Hepatocyte (in vitro differentiated cells): Measurements from ENCODE around the gene PRMT3. TPM values are rescaled to one million over a fixed set of nuclear protein-coding genes. Genes with fewer than 3 reads are reported as not detected.

Experiments
- DNase-seq: peaks from one replicate; pipeline ENCODE4 v3.0.0-alpha.2; 2016; ENCODE audit warnings: low spot score
- H2AFZ ChIP-seq: fragments of 200-600 bp; sonication (generic); 2 replicates; pipeline ENCODE4 v1.6.0; 2016; ENCODE audit warnings: antibody characterized with exemption, mild to moderate bottlenecking
- H3K27ac ChIP-seq: fragments of 200-600 bp; sonication (generic); 2 replicates; pipeline ENCODE4 v1.5.1; 2016; ENCODE audit warnings: mild to moderate bottlenecking
- H3K27me3 ChIP-seq: fragments of 200-600 bp; sonication (generic); 2 replicates; pipeline ENCODE4 v1.6.1; 2016
- H3K36me3 ChIP-seq: fragments of 200-600 bp; sonication (generic); replicated peaks from 2 replicates; pipeline ENCODE4 v1.5.1; 2016; ENCODE audit warnings: low read depth; ENCODE audit not compliant: insufficient read depth
- H3K4me1 ChIP-seq: fragments of 200-600 bp; sonication (generic); 2 replicates; pipeline ENCODE4 v1.5.1; 2016; ENCODE audit warnings: mild to moderate bottlenecking, moderate library complexity; ENCODE audit not compliant: insufficient read depth
- H3K4me2 ChIP-seq: fragments of 200-600 bp; sonication (generic); 2 replicates; pipeline ENCODE4 v1.6.0; 2016
- H3K4me3 ChIP-seq: fragments of 200-600 bp; sonication (generic); 2 replicates; pipeline ENCODE4 v1.5.1; 2016; ENCODE audit warnings: mild to moderate bottlenecking
- H3K79me2 ChIP-seq: fragments of 200-600 bp; sonication (generic); 2 replicates; pipeline ENCODE4 v1.6.0; 2017; ENCODE audit warnings: mild to moderate bottlenecking
- H3K9me2 ChIP-seq: fragments of 200-600 bp; sonication (generic); replicated peaks from 2 replicates; pipeline ENCODE4 v1.6.0; 2017; ENCODE audit warnings: mild to moderate bottlenecking; ENCODE audit not compliant: insufficient read depth
- H3K9me3 ChIP-seq: fragments of 200-600 bp; sonication (generic); 2 replicates; pipeline ENCODE4 v1.5.1; 2016; ENCODE audit warnings: low read depth, mild to moderate bottlenecking
- H4K20me1 ChIP-seq: fragments of 200-600 bp; sonication (generic); 2 replicates; pipeline ENCODE4 v1.6.0; 2016; ENCODE audit warnings: mild to moderate bottlenecking; ENCODE audit not compliant: insufficient read depth, poor library complexity, severe bottlenecking
- EZH2 ChIP-seq: fragments of 200-600 bp; sonication (generic); IDR thresholded peaks from 2 replicates; pipeline ENCODE4 v1.6.1; 2016; ENCODE audit warnings: antibody characterized with exemption, mild to moderate bottlenecking, borderline replicate concordance
- EZH2phosphoT487 ChIP-seq: fragments of 200-600 bp; sonication (generic); IDR thresholded peaks from one replicate; pipeline ENCODE4 v1.6.1; 2018; ENCODE audit warnings: antibody characterized with exemption, mild to moderate bottlenecking, low read depth, moderate library complexity; ENCODE audit not compliant: unreplicated experiment, severe bottlenecking
- WGBS: methylation state at CpG from one replicate; pipeline ENCODE4 v1.1.6; 2016; ENCODE audit warnings: low lambda C conversion rate; ENCODE audit errors: missing lambda C conversion rate; 5-methylcytosine and 5-hydroxymethylcytosine counted together
- polyA plus RNA-seq: library from polyadenylated mRNA; unstranded; fragments of >200 nt; fragmentation: Nextera tagmentation; extraction: Ambion mirVana; gene quantifications from 2 replicates; pipeline ENCODE4 v1.2.1, GENCODE V29; 2016
- total RNA-seq: library from RNA; depleted of rRNA; stranded (reverse); fragments of >200 nt; gene quantifications from 2 replicates; pipeline ENCODE4 v1.2.3, GENCODE V29; 2014
- TF ChIP-seq, protein P1 (sequence below): fragments of 200-600 bp; sonication (generic); IDR thresholded peaks from 2 replicates; pipeline ENCODE4 v1.5.1; 2016; ENCODE audit warnings: antibody characterized with exemption, mild to moderate bottlenecking; ENCODE audit not compliant: poor library complexity

The PRMT3 gene
- total and polyA plus RNA-seq, 2 experiments from 2014 or later: 9.5 to 18.8 TPM

DNA sequence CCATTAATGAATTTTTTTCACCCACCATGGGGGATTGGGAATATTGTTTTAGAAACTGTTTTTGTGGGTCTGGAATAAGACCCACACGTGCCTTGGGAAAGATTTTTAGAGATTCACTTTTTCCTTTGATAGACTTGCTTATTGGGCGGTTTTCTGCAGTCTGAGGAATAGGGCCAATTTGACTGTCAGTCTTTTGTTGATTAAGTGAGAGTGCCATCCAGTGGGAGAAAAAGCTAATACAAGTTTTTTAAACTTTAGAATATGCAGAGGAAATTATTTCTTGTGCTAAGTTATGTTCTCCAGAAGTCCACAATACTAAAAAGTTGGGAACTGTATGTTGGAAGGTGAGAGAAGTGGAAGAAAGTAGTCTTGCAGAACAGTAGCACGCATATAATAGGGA, 56.1 kb downstream of the PRMT3 start:
- Histone ChIP-seq H3K36me3 (no peaks in the 10 kb centered on the region), H3K4me3 (no peak overlapping the region), H3K9me2 (no peaks in the 10 kb centered on the region), H4K20me1 (no peaks in the 10 kb centered on the region), H3K27ac (no peak overlapping the region), H2AFZ (no peak overlapping the region), H3K9me3 (no peaks in the 10 kb centered on the region), H3K27me3 (no peaks in the 10 kb centered on the region), H3K4me1 (no peaks in the 10 kb centered on the region), H3K79me2 (no peaks in the 10 kb centered on the region), H3K4me2 (no peak overlapping the region)
- no peak for TF ChIP-seq EZH2phosphoT487
- TF ChIP-seq, protein P1, sequence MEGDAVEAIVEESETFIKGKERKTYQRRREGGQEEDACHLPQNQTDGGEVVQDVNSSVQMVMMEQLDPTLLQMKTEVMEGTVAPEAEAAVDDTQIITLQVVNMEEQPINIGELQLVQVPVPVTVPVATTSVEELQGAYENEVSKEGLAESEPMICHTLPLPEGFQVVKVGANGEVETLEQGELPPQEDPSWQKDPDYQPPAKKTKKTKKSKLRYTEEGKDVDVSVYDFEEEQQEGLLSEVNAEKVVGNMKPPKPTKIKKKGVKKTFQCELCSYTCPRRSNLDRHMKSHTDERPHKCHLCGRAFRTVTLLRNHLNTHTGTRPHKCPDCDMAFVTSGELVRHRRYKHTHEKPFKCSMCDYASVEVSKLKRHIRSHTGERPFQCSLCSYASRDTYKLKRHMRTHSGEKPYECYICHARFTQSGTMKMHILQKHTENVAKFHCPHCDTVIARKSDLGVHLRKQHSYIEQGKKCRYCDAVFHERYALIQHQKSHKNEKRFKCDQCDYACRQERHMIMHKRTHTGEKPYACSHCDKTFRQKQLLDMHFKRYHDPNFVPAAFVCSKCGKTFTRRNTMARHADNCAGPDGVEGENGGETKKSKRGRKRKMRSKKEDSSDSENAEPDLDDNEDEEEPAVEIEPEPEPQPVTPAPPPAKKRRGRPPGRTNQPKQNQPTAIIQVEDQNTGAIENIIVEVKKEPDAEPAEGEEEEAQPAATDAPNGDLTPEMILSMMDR: peak; percentile 47
- WGBS: 74% methylated on average over 3 of the region's 3 CpGs
- DNase-seq: peak; percentile 10

DNA sequence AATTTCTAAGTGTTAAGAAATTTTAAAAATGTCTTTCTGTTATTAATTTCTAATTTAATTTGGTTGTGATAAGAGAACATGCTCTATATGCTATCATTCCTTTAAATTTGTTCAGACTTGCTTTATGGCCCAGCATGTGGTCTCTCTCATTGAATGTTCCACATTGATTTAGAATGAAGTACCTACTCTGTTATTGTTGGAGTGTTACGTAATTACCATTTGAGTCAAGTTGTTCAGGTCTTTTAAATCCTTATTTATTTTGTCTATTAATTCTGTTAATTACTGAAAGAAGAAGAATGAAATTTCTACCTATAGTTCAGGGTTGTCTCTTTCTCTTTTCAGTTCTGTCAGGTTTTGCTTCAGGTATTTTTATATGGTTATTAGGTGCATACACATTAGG, 57.0 kb downstream of the PRMT3 start:
- no peaks in the 10 kb centered on the region for H3K4me1 ChIP-seq
- TF ChIP-seq EZH2 (no peak), EZH2phosphoT487 (no peak)
- TF ChIP-seq, protein P1: no peak
- no peak overlapping the region for H3K27ac ChIP-seq
- no peaks in the 10 kb centered on the region for H3K9me3 ChIP-seq
- H3K79me2 ChIP-seq: no peaks in the 10 kb centered on the region
- no peak overlapping the region for H3K4me2 ChIP-seq
- DNase-seq: no peak
- no peak overlapping the region for H3K4me3 ChIP-seq
- no peaks in the 10 kb centered on the region for H4K20me1 ChIP-seq
- no peaks in the 10 kb centered on the region for H3K36me3 ChIP-seq
- no peak overlapping the region for H2AFZ ChIP-seq
- 100% methylated on average over 1 of the region's 1 CpG for WGBS
- H3K27me3 ChIP-seq: no peaks in the 10 kb centered on the region
- H3K9me2 ChIP-seq: no peaks in the 10 kb centered on the region

DNA sequence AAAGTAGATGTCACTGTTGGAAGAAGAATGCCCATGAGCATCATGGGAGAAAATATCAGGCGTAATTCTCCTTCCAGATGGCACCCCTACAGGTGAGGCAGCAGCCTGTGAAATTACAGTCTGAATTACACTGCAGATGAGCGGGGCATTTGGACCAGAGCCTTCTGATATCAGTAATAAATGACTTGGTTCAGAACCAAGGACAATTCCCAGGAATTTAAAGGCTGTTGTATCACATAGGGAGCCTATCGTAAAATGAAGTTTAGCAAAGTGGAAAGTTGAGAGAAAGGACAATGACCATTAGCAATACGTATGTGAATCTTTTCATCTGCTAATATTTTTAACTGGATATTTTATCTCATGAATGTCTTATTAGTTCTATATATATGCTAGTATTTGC, 61.3 kb downstream of the PRMT3 start:
- Histone ChIP-seq H3K27me3 (no peaks in the 10 kb centered on the region), H3K27ac (no peak overlapping the region), H3K79me2 (no peaks in the 10 kb centered on the region), H3K4me2 (no peak overlapping the region), H4K20me1 (no peaks in the 10 kb centered on the region), H3K36me3 (no peaks in the 10 kb centered on the region), H3K4me3 (no peak overlapping the region), H3K9me2 (no peaks in the 10 kb centered on the region), H2AFZ (no peak overlapping the region), H3K9me3 (no peaks in the 10 kb centered on the region), H3K4me1 (no peaks in the 10 kb centered on the region)
- 91% methylated on average over 4 of the region's 4 CpGs for WGBS
- TF ChIP-seq, protein P1: no peak
- TF ChIP-seq EZH2 (no peak), EZH2phosphoT487 (no peak)
- DNase-seq: no peak

DNA sequence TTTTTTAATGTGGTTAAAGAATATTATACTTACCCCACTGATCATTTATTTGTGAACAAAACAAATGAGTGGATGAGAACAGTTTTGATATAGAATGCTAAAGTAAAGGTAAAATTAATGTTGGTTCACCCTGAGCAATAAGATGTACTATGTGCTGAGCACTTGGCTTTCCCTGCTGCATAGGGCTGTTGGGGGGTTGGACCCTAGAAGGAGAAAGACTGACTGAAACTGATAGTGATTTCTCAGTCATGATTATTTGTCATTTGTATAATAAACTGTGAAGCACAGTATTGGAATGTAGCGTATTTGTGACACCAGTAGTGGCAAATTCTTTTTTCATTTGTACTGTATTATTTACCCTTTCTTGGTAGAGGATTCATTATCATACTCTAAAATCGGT, 63.3 kb downstream of the PRMT3 start:
- no peaks in the 10 kb centered on the region for H3K27me3 ChIP-seq
- no peaks in the 10 kb centered on the region for H3K9me2 ChIP-seq
- H2AFZ ChIP-seq: no peak overlapping the region
- 89% methylated on average over 2 of the region's 2 CpGs for WGBS
- no peak for DNase-seq
- H3K9me3 ChIP-seq: no peaks in the 10 kb centered on the region
- H3K27ac ChIP-seq: no peak overlapping the region
- H3K4me1 ChIP-seq: no peaks in the 10 kb centered on the region
- H3K4me2 ChIP-seq: no peak overlapping the region
- H4K20me1 ChIP-seq: no peaks in the 10 kb centered on the region
- no peaks in the 10 kb centered on the region for H3K36me3 ChIP-seq
- no peak overlapping the region for H3K4me3 ChIP-seq
- TF ChIP-seq, protein P1: no peak
- no peak for TF ChIP-seq EZH2
- no peak for TF ChIP-seq EZH2phosphoT487
- no peaks in the 10 kb centered on the region for H3K79me2 ChIP-seq
